HG03558 (cell line): Measurements from ENCODE around the gene TKTL2.

ENCODE experiments used
- ATAC-seq: cut with Tn5 transposase; IDR thresholded peaks from one replicate; pipeline ENCODE4 v1.9.1; 2021; ENCODE audit warnings: moderate number of reproducible peaks; ENCODE audit not compliant: unreplicated experiment; ENCODE audit errors: extremely low read depth

Gene TKTL2

GRCh38 chr4:163473576-163473975 is at the start of gene TKTL2:
TSS of gene TKTL2 (minus strand) at chr4:163473754. CDS start at chr4:163473734, 20 bp downstream.
- no peak for ATAC-seq

GRCh38 chr4:163515198-163515597 is 41.6 kb upstream of the TKTL2 start:
- ATAC-seq: no peak

- no peak for ATAC-seq
These were observed 31.8 kb upstream of the TKTL2 start for GRCh38 chr4:163505374-163505773.

- ATAC-seq: no peak
These were observed 27.0 kb upstream of the TKTL2 start for GRCh38 chr4:163500586-163500985.

- ATAC-seq: peak; percentile 25
These were observed 22.3 kb upstream of the TKTL2 start for GRCh38 chr4:163495900-163496299.

GRCh38 chr4:163494360-163495241 is 21.0 kb upstream of the TKTL2 start, which contains the start of gene TMA16:
TSS of gene TMA16 (plus strand) at chr4:163494690. CDS start at chr4:163494802, 112 bp downstream.
- peak; percentile 80 for ATAC-seq

GRCh38 chr4:163493643-163494359 is 20.2 kb upstream of the TKTL2 start:
- ATAC-seq: peak; percentile 12

- ATAC-seq: no peak
These were observed 19.5 kb upstream of the TKTL2 start for GRCh38 chr4:163492951-163493504.

- ATAC-seq: no peak
These were observed 16.4 kb upstream of the TKTL2 start for GRCh38 chr4:163489929-163490328.

GRCh38 chr4:163486321-163486720 is 12.8 kb upstream of the TKTL2 start:
- ATAC-seq: no peak

- no peak for ATAC-seq
These were observed 12.0 kb upstream of the TKTL2 start for GRCh38 chr4:163485589-163485988.

- ATAC-seq: no peak
These were observed 11.4 kb upstream of the TKTL2 start for GRCh38 chr4:163484906-163485305.

GRCh38 chr4:163482190-163482589 is 8.6 kb upstream of the TKTL2 start:
- peak; percentile 42 for ATAC-seq

- ATAC-seq: no peak
These were observed 3.3 kb upstream of the TKTL2 start for GRCh38 chr4:163476761-163477438.

- no peak for ATAC-seq
These were observed 473 bp upstream of the TKTL2 start for GRCh38 chr4:163474027-163474426.

- no peak for ATAC-seq
These were observed 424 bp downstream of the TKTL2 start for GRCh38 chr4:163473130-163473529.

GRCh38 chr4:163470391-163470790 is 3.2 kb downstream of the TKTL2 start:
- ATAC-seq: no peak

GRCh38 chr4:163467082-163467770 is 6.3 kb downstream of the TKTL2 start:
- no peak for ATAC-seq

GRCh38 chr4:163462556-163462955 is 11.0 kb downstream of the TKTL2 start:
- ATAC-seq: no peak
